ENCODE measurements around the gene NFIA. TPM values are rescaled to one million over a fixed set of nuclear protein-coding genes. Genes with fewer than 3 reads are reported as not detected.

NFIA gene
- total RNA-seq, 1 experiment from 2014 or later = 12.7 TPM

GRCh38 chr1:61241973-61242381 lies 159.6 kb downstream of the NFIA start:
- peak overlapping the region; percentile 23; the same call in 1 of the 2 replicates for H3K4me2 ChIP-seq (ENCODE audit: low read length)
- no peak overlapping the region for H3K4me3 ChIP-seq (ENCODE audit: low read length)
- H3K9me2 ChIP-seq (replicated peaks; ENCODE audit: low read length) = no peaks in the 10 kb centered on the region
- ChIA-PET POLR2A (ENCODE audit: unreplicated experiment) (no interaction called here), CTCF (interaction anchor here (0.6 kb wide), 1 partner anchor 670 kb away, joined by 3 read pairs; no protein-coding TSS in a partner anchor)
- intact Hi-C loops (cut with micrococcal nuclease) = loop anchor here (5.0 kb wide), 1 partner anchor 95 kb away; no protein-coding TSS in a partner anchor
- peak overlapping the region; percentile 59; the same call in 1 of the 2 replicates for H2AFZ ChIP-seq (ENCODE audit: low read length)
- BruUV-seq (replicated peaks) = no TSS peak
- H3K27me3 ChIP-seq (ENCODE audit: low read length) = no peaks in the 10 kb centered on the region
- H4K20me1 ChIP-seq (ENCODE audit: low read length) = no peaks in the 10 kb centered on the region
- ATAC-seq (no peak), DNase-seq (no peak)
- H3K79me2 ChIP-seq (ENCODE audit: low read length) = no peaks in the 10 kb centered on the region
- no peaks in the 10 kb centered on the region for H3F3A ChIP-seq (ENCODE audit: low read length, unreplicated experiment)
- no peak overlapping the region for H3K27ac ChIP-seq (ENCODE audit: low read length)
- no peak overlapping the region for H3K9ac ChIP-seq (ENCODE audit: low read length)
- no peaks in the 10 kb centered on the region for H3K36me3 ChIP-seq (ENCODE audit: low read depth, low read length)
- no peak for TF ChIP-seq EZH2 (IDR thresholded peaks at IDR 0.05; ENCODE audit: low read length, unreplicated experiment)
- TF ChIP-seq EZH2phosphoT487 (IDR thresholded peaks at IDR 0.05; ENCODE audit: borderline replicate concordance, low read length) = no peak
- no peak for TF ChIP-seq CTCF (conservative IDR thresholded peaks at IDR 0.05; ENCODE audit: low read depth, low read length)
- H3K4me1 ChIP-seq (ENCODE audit: insufficient read depth, low read length) = peaks cover 42% of the 10 kb centered on the region
- no peaks in the 10 kb centered on the region for H3K9me3 ChIP-seq (ENCODE audit: low read length)

GRCh38 chr1:61244114-61244513 lies 161.8 kb downstream of the NFIA start:
- POLR2A ChIA-PET (ENCODE audit: unreplicated experiment) = interaction anchor here (0.6 kb wide), 1 partner anchor 95 kb away, joined by 3 read pairs; no protein-coding TSS in a partner anchor
- H3K27ac ChIP-seq (ENCODE audit: low read length) = no peak overlapping the region
- H3F3A ChIP-seq (ENCODE audit: low read length, unreplicated experiment) = no peaks in the 10 kb centered on the region
- intact Hi-C loops (cut with micrococcal nuclease) = loop anchor here (5.0 kb wide), 1 partner anchor 93 kb away; no protein-coding TSS in a partner anchor
- TF ChIP-seq EZH2phosphoT487 (IDR thresholded peaks at IDR 0.05; ENCODE audit: borderline replicate concordance, low read length) (no peak), CTCF (conservative IDR thresholded peaks at IDR 0.05; ENCODE audit: low read depth, low read length) (no peak), EZH2 (IDR thresholded peaks at IDR 0.05; ENCODE audit: low read length, unreplicated experiment) (no peak)
- 0 out of 2 replicates have a peak overlapping the region, but pooled peaks have one; percentile 1 for H3K4me2 ChIP-seq (ENCODE audit: low read length)
- peak; percentile 90 for DNase-seq
- BruUV-seq (replicated peaks) = no TSS peak
- no peak overlapping the region for H3K9ac ChIP-seq (ENCODE audit: low read length)
- no peak overlapping the region for H3K4me3 ChIP-seq (ENCODE audit: low read length)
- H3K27me3 ChIP-seq (ENCODE audit: low read length) = no peaks in the 10 kb centered on the region
- CTCF ChIA-PET = no interaction called here
- no peak overlapping the region for H2AFZ ChIP-seq (ENCODE audit: low read length)
- ATAC-seq = peak; percentile 86
- no peaks in the 10 kb centered on the region for H3K36me3 ChIP-seq (ENCODE audit: low read depth, low read length)
- H3K9me2 ChIP-seq (replicated peaks; ENCODE audit: low read length) = no peaks in the 10 kb centered on the region
- no peaks in the 10 kb centered on the region for H3K9me3 ChIP-seq (ENCODE audit: low read length)
- H3K79me2 ChIP-seq (ENCODE audit: low read length) = no peaks in the 10 kb centered on the region
- H4K20me1 ChIP-seq (ENCODE audit: low read length) = no peaks in the 10 kb centered on the region
- H3K4me1 ChIP-seq (ENCODE audit: insufficient read depth, low read length) = peaks cover 28% of the 10 kb centered on the region

GRCh38 chr1:61245696-61246400 lies 163.5 kb downstream of the NFIA start:
- H3F3A ChIP-seq (ENCODE audit: low read length, unreplicated experiment) = no peaks in the 10 kb centered on the region
- H3K4me3 ChIP-seq (ENCODE audit: low read length) = no peak overlapping the region
- ATAC-seq = no peak
- H3K27me3 ChIP-seq (ENCODE audit: low read length) = no peaks in the 10 kb centered on the region
- no peaks in the 10 kb centered on the region for H3K9me2 ChIP-seq (replicated peaks; ENCODE audit: low read length)
- H3K9me3 ChIP-seq (ENCODE audit: low read length) = no peaks in the 10 kb centered on the region
- no peak overlapping the region for H3K9ac ChIP-seq (ENCODE audit: low read length)
- no peaks in the 10 kb centered on the region for H4K20me1 ChIP-seq (ENCODE audit: low read length)
- H3K79me2 ChIP-seq (ENCODE audit: low read length) = no peaks in the 10 kb centered on the region
- CTCF ChIA-PET = interaction anchor here (0.5 kb wide), 2 partner anchors 24 to 608 kb away, joined by 3 to 4 read pairs; no protein-coding TSS in a partner anchor
- POLR2A ChIA-PET (ENCODE audit: unreplicated experiment) = interaction anchor here (0.7 kb wide), 1 partner anchor 106 kb away, joined by 7 read pairs; no protein-coding TSS in a partner anchor
- no peak for TF ChIP-seq EZH2 (IDR thresholded peaks at IDR 0.05; ENCODE audit: low read length, unreplicated experiment)
- TF ChIP-seq EZH2phosphoT487 (IDR thresholded peaks at IDR 0.05; ENCODE audit: borderline replicate concordance, low read length) = no peak
- no peak for TF ChIP-seq CTCF (conservative IDR thresholded peaks at IDR 0.05; ENCODE audit: low read depth, low read length)
- H3K27ac ChIP-seq (ENCODE audit: low read length) = no peak overlapping the region
- H2AFZ ChIP-seq (ENCODE audit: low read length) = no peak overlapping the region
- no TSS peak for BruUV-seq (replicated peaks)
- intact Hi-C loops (cut with micrococcal nuclease) = no loop called here
- no peaks in the 10 kb centered on the region for H3K36me3 ChIP-seq (ENCODE audit: low read depth, low read length)
- peaks cover 28% of the 10 kb centered on the region for H3K4me1 ChIP-seq (ENCODE audit: insufficient read depth, low read length)
- no peak overlapping the region for H3K4me2 ChIP-seq (ENCODE audit: low read length)
- DNase-seq = no peak

Data from PC-3 (cell line).